ENCODE measurements around the gene ALG8.

GRCh38 chr11:78138694-78139421, 568 bp downstream of the ALG8 start:
- TF ChIP-seq POLR2A (IDR thresholded peaks at IDR 0.05; ENCODE audit: low read length) = no peak
- TF ChIP-seq GATA1 (IDR thresholded peaks at IDR 0.05; ENCODE audit: low read depth, low read length) = no peak
